ENCODE results near the gene LHPP.

The LHPP gene

DNA sequence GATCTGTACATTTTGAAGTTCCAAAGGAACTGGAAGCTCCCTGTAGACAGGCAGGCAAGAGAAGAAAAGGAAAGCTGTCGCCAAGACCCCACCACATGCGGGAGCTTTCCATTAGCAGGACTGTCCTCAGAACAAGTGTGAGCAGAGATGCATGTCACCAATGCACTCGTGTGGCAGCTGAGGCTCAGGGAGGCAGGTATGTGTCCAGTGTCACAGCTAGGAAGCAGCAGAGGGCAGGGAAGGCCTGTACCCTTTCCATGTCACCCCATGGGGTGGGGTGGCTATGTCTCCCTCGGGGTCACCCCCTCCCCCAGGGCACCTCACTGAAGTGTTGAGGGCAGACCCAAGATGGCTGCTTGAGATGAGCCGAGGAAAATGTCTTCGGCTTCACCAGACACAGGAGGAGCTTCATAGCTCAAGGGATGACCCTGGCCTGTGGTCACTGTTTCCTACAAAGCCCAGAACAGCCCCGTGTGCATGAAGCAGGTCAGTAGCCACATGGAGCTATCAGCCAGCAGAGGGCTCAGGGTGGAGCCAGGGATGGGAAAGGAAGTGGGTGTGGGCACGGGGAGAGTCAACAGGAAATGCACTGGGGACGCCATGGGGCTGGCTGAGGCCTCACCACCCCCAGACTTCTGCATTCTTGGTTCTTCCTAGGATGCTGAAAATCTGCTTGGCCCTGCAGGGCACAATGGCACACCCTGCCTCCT lies 186.0 kb downstream of the LHPP start:
- Histone ChIP-seq H3K18ac (ENCODE audit: low read length) (no peak overlapping the region), H4K8ac (ENCODE audit: low read depth, low read length) (no peak overlapping the region), H3K4me1 (ENCODE audit: control insufficient read depth, low read depth, low read length) (peaks cover 8% of the 10 kb centered on the region), H2AK5ac (ENCODE audit: low read length) (no peak overlapping the region), H2BK15ac (replicated peaks; ENCODE audit: low read depth) (no peak overlapping the region), H2BK5ac (ENCODE audit: low read length) (no peak overlapping the region), H3K23ac (ENCODE audit: low read length) (no peak overlapping the region), H4K5ac (ENCODE audit: low read length) (no peak overlapping the region), H3K79me2 (ENCODE audit: control insufficient read depth, insufficient read depth, low read length) (no peaks in the 10 kb centered on the region), H3K27me3 (ENCODE audit: insufficient read depth, low read length, poor library complexity) (no peaks in the 10 kb centered on the region), H3K79me1 (ENCODE audit: low read length) (peaks cover 3% of the 10 kb centered on the region), H3K27ac (ENCODE audit: low read depth, low read length) (no peak overlapping the region), H3K4ac (ENCODE audit: low read depth, low read length) (peak overlapping the region; percentile 18), H3K4me2 (ENCODE audit: low read length) (no peak overlapping the region), H3K56ac (ENCODE audit: low read length) (no peak overlapping the region), H3K4me3 (ENCODE audit: low read length) (no peak overlapping the region), H3K9ac (ENCODE audit: low read length) (no peak overlapping the region), H2BK120ac (ENCODE audit: low read depth, low read length) (no peak overlapping the region), H3K36me3 (ENCODE audit: control insufficient read depth, insufficient read depth, low read length) (no peaks in the 10 kb centered on the region)
- DNase-seq, result peak; percentile 78
- no CpG with 5 or more reads among the region's 9 CpGs for WGBS (ENCODE audit: extremely low coverage, insufficient coverage, low lambda C conversion rate)

GRCh38 chr10:124648131-124648475 lies 186.5 kb downstream of the LHPP start:
- Histone ChIP-seq H3K4me2 (ENCODE audit: low read length) (no peak overlapping the region), H3K56ac (ENCODE audit: low read length) (no peak overlapping the region), H3K79me1 (ENCODE audit: low read length) (peaks cover 3% of the 10 kb centered on the region), H3K9ac (ENCODE audit: low read length) (no peak overlapping the region), H3K23ac (ENCODE audit: low read length) (no peak overlapping the region), H3K4me3 (ENCODE audit: low read length) (no peak overlapping the region), H4K8ac (ENCODE audit: low read depth, low read length) (no peak overlapping the region), H3K27me3 (ENCODE audit: insufficient read depth, low read length, poor library complexity) (no peaks in the 10 kb centered on the region), H3K27ac (ENCODE audit: low read depth, low read length) (no peak overlapping the region), H2BK15ac (replicated peaks; ENCODE audit: low read depth) (no peak overlapping the region), H2BK120ac (ENCODE audit: low read depth, low read length) (no peak overlapping the region), H2BK5ac (ENCODE audit: low read length) (no peak overlapping the region), H3K4me1 (ENCODE audit: control insufficient read depth, low read depth, low read length) (peaks cover 8% of the 10 kb centered on the region), H3K4ac (ENCODE audit: low read depth, low read length) (no peak overlapping the region), H3K79me2 (ENCODE audit: control insufficient read depth, insufficient read depth, low read length) (no peaks in the 10 kb centered on the region), H3K18ac (ENCODE audit: low read length) (no peak overlapping the region), H3K36me3 (ENCODE audit: control insufficient read depth, insufficient read depth, low read length) (no peaks in the 10 kb centered on the region), H2AK5ac (ENCODE audit: low read length) (no peak overlapping the region), H4K5ac (ENCODE audit: low read length) (no peak overlapping the region)
- no peak for DNase-seq
- WGBS (ENCODE audit: extremely low coverage, insufficient coverage, low lambda C conversion rate), result no CpG with 5 or more reads among the region's 7 CpGs

DNA sequence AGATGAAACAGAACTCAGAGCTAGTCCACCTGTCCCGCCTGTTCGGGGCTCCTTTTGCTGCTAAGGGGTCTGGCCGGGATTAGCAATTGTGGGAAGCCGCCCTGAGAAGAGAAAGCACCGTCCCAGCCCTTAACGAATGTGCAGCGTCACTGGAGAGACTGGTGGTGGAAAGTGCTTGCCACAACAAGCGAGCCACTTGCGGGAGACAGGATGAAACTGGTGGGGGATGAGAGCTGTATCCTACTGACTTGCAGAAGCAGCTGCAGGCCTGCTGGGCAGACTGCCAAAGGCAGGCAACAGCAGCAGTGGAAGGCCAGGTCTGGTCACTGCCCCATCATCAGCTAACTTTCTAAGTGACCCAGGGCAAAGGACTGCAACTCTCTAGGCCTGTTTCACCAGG lies 187.1 kb downstream of the LHPP start:
- WGBS (ENCODE audit: extremely low coverage, insufficient coverage, low lambda C conversion rate), result no CpG with 5 or more reads among the region's 9 CpGs
- DNase-seq, result no peak

DNA sequence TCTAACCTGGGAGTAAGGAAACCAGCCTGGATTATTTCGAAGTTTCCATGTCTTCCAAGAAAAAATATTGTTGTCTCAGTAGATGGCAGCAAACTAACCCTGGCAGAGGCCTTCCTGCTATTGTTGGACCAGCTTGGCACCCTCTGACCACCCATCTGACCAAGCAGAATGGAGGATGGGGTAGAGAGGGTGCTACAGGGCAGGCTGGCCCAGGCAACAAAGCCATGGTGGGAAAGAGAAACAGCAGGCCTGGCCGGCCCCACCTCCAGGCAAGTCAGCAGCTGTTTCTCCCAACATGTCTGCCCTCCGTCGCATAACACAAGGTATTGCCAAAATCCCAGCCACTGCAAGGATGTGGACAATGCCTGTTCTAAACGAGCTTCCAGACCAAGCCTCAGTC lies 187.6 kb downstream of the LHPP start:
- WGBS (ENCODE audit: extremely low coverage, insufficient coverage, low lambda C conversion rate), result no CpG with 5 or more reads among the region's 5 CpGs
- no peaks in the 10 kb centered on the region for H3K27me3 ChIP-seq (ENCODE audit: insufficient read depth, low read length, poor library complexity)
- H3K4me1 ChIP-seq (ENCODE audit: control insufficient read depth, low read depth, low read length), result peaks cover 8% of the 10 kb centered on the region
- peaks cover 3% of the 10 kb centered on the region for H3K79me1 ChIP-seq (ENCODE audit: low read length)
- DNase-seq, result no peak
- no peak overlapping the region for H3K27ac ChIP-seq (ENCODE audit: low read depth, low read length)
- no peak overlapping the region for H2BK120ac ChIP-seq (ENCODE audit: low read depth, low read length)
- H2BK15ac ChIP-seq (replicated peaks; ENCODE audit: low read depth), result no peak overlapping the region
- no peak overlapping the region for H2BK5ac ChIP-seq (ENCODE audit: low read length)
- H3K56ac ChIP-seq (ENCODE audit: low read length), result no peak overlapping the region
- H3K4me3 ChIP-seq (ENCODE audit: low read length), result no peak overlapping the region
- H3K36me3 ChIP-seq (ENCODE audit: control insufficient read depth, insufficient read depth, low read length), result no peaks in the 10 kb centered on the region
- H3K79me2 ChIP-seq (ENCODE audit: control insufficient read depth, insufficient read depth, low read length), result no peaks in the 10 kb centered on the region
- H4K5ac ChIP-seq (ENCODE audit: low read length), result no peak overlapping the region
- H3K9ac ChIP-seq (ENCODE audit: low read length), result no peak overlapping the region
- H3K23ac ChIP-seq (ENCODE audit: low read length), result no peak overlapping the region
- H3K18ac ChIP-seq (ENCODE audit: low read length), result no peak overlapping the region
- H4K8ac ChIP-seq (ENCODE audit: low read depth, low read length), result no peak overlapping the region
- no peak overlapping the region for H3K4me2 ChIP-seq (ENCODE audit: low read length)
- H3K4ac ChIP-seq (ENCODE audit: low read depth, low read length), result no peak overlapping the region
- H2AK5ac ChIP-seq (ENCODE audit: low read length), result no peak overlapping the region

More for the DNA sequence above, 187.1 kb downstream of the LHPP start:
- no peak overlapping the region for H4K5ac ChIP-seq (ENCODE audit: low read length)
- H3K27ac ChIP-seq (ENCODE audit: low read depth, low read length), result no peak overlapping the region
- no peak overlapping the region for H3K9ac ChIP-seq (ENCODE audit: low read length)
- H3K4ac ChIP-seq (ENCODE audit: low read depth, low read length), result no peak overlapping the region
- H3K56ac ChIP-seq (ENCODE audit: low read length), result no peak overlapping the region
- no peak overlapping the region for H2BK120ac ChIP-seq (ENCODE audit: low read depth, low read length)
- H2AK5ac ChIP-seq (ENCODE audit: low read length), result no peak overlapping the region
- H2BK15ac ChIP-seq (replicated peaks; ENCODE audit: low read depth), result no peak overlapping the region
- H3K27me3 ChIP-seq (ENCODE audit: insufficient read depth, low read length, poor library complexity), result no peaks in the 10 kb centered on the region
- H4K8ac ChIP-seq (ENCODE audit: low read depth, low read length), result no peak overlapping the region
- H3K4me1 ChIP-seq (ENCODE audit: control insufficient read depth, low read depth, low read length), result peaks cover 8% of the 10 kb centered on the region
- no peak overlapping the region for H3K4me2 ChIP-seq (ENCODE audit: low read length)
- no peak overlapping the region for H2BK5ac ChIP-seq (ENCODE audit: low read length)
- H3K23ac ChIP-seq (ENCODE audit: low read length), result no peak overlapping the region
- no peak overlapping the region for H3K18ac ChIP-seq (ENCODE audit: low read length)
- H3K79me2 ChIP-seq (ENCODE audit: control insufficient read depth, insufficient read depth, low read length), result no peaks in the 10 kb centered on the region
- peaks cover 3% of the 10 kb centered on the region for H3K79me1 ChIP-seq (ENCODE audit: low read length)
- H3K36me3 ChIP-seq (ENCODE audit: control insufficient read depth, insufficient read depth, low read length), result no peaks in the 10 kb centered on the region
- H3K4me3 ChIP-seq (ENCODE audit: low read length), result no peak overlapping the region

GRCh38 chr10:124650263-124650662 lies 188.6 kb downstream of the LHPP start:
- no peak overlapping the region for H3K56ac ChIP-seq (ENCODE audit: low read length)
- no peak overlapping the region for H2BK15ac ChIP-seq (replicated peaks; ENCODE audit: low read depth)
- no peak overlapping the region for H3K18ac ChIP-seq (ENCODE audit: low read length)
- H2BK120ac ChIP-seq (ENCODE audit: low read depth, low read length), result no peak overlapping the region
- WGBS (ENCODE audit: extremely low coverage, insufficient coverage, low lambda C conversion rate), result no CpG with 5 or more reads among the region's 12 CpGs
- no peak overlapping the region for H2AK5ac ChIP-seq (ENCODE audit: low read length)
- H3K4ac ChIP-seq (ENCODE audit: low read depth, low read length), result no peak overlapping the region
- no peak overlapping the region for H2BK5ac ChIP-seq (ENCODE audit: low read length)
- no peak overlapping the region for H3K9ac ChIP-seq (ENCODE audit: low read length)
- peaks cover 8% of the 10 kb centered on the region for H3K4me1 ChIP-seq (ENCODE audit: control insufficient read depth, low read depth, low read length)
- no peaks in the 10 kb centered on the region for H3K27me3 ChIP-seq (ENCODE audit: insufficient read depth, low read length, poor library complexity)
- no peak overlapping the region for H3K27ac ChIP-seq (ENCODE audit: low read depth, low read length)
- H3K4me2 ChIP-seq (ENCODE audit: low read length), result no peak overlapping the region
- H3K23ac ChIP-seq (ENCODE audit: low read length), result no peak overlapping the region
- DNase-seq, result no peak
- peaks cover 3% of the 10 kb centered on the region for H3K79me1 ChIP-seq (ENCODE audit: low read length)
- no peaks in the 10 kb centered on the region for H3K79me2 ChIP-seq (ENCODE audit: control insufficient read depth, insufficient read depth, low read length)
- H3K4me3 ChIP-seq (ENCODE audit: low read length), result no peak overlapping the region
- H4K8ac ChIP-seq (ENCODE audit: low read depth, low read length), result no peak overlapping the region
- H4K5ac ChIP-seq (ENCODE audit: low read length), result no peak overlapping the region
- no peaks in the 10 kb centered on the region for H3K36me3 ChIP-seq (ENCODE audit: control insufficient read depth, insufficient read depth, low read length)

GRCh38 chr10:124650820-124651401 lies 189.3 kb downstream of the LHPP start:
- H2BK120ac ChIP-seq (ENCODE audit: low read depth, low read length), result no peak overlapping the region
- no peak overlapping the region for H4K8ac ChIP-seq (ENCODE audit: low read depth, low read length)
- H3K27ac ChIP-seq (ENCODE audit: low read depth, low read length), result no peak overlapping the region
- H3K4ac ChIP-seq (ENCODE audit: low read depth, low read length), result no peak overlapping the region
- H3K4me2 ChIP-seq (ENCODE audit: low read length), result no peak overlapping the region
- H3K27me3 ChIP-seq (ENCODE audit: insufficient read depth, low read length, poor library complexity), result no peaks in the 10 kb centered on the region
- H3K79me2 ChIP-seq (ENCODE audit: control insufficient read depth, insufficient read depth, low read length), result no peaks in the 10 kb centered on the region
- H2BK5ac ChIP-seq (ENCODE audit: low read length), result no peak overlapping the region
- no peak overlapping the region for H3K18ac ChIP-seq (ENCODE audit: low read length)
- peak overlapping the region; percentile 43 for H3K56ac ChIP-seq (ENCODE audit: low read length)
- WGBS (ENCODE audit: extremely low coverage, insufficient coverage, low lambda C conversion rate), result no CpG with 5 or more reads among the region's 13 CpGs
- H2BK15ac ChIP-seq (replicated peaks; ENCODE audit: low read depth), result no peak overlapping the region
- H3K23ac ChIP-seq (ENCODE audit: low read length), result no peak overlapping the region
- H3K36me3 ChIP-seq (ENCODE audit: control insufficient read depth, insufficient read depth, low read length), result no peaks in the 10 kb centered on the region
- peaks cover 3% of the 10 kb centered on the region for H3K79me1 ChIP-seq (ENCODE audit: low read length)
- H3K4me3 ChIP-seq (ENCODE audit: low read length), result no peak overlapping the region
- H3K9ac ChIP-seq (ENCODE audit: low read length), result no peak overlapping the region
- no peak overlapping the region for H2AK5ac ChIP-seq (ENCODE audit: low read length)
- no peak overlapping the region for H4K5ac ChIP-seq (ENCODE audit: low read length)
- peaks cover 8% of the 10 kb centered on the region for H3K4me1 ChIP-seq (ENCODE audit: control insufficient read depth, low read depth, low read length)
- DNase-seq, result no peak

Measured in mesendoderm (in vitro differentiated cells).